ENCODE measurements around the gene PTH1R.
A peak's percentile ranks its signal among the peaks of the same experiment; 100 is the strongest.

Gene PTH1R

GRCh38 chr3:46860810-46861604, 16.5 kb upstream of the PTH1R start:
- Histone ChIP-seq H3K4me1 (ENCODE audit: insufficient read depth, poor library complexity, severe bottlenecking) (no peaks in the 10 kb centered on the region), H3K36me3 (ENCODE audit: low read depth) (no peaks in the 10 kb centered on the region), H3K27me3 (ENCODE audit: insufficient read depth, poor library complexity, severe bottlenecking) (no peaks in the 10 kb centered on the region), H3K9me3 (ENCODE audit: severe bottlenecking) (no peaks in the 10 kb centered on the region), H3K27ac (ENCODE audit: poor library complexity, severe bottlenecking) (no peak overlapping the region), H3K4me3 (ENCODE audit: severe bottlenecking) (no peak overlapping the region)
- TF ChIP-seq CTCF (IDR thresholded peaks at IDR 0.05; ENCODE audit: poor library complexity, severe bottlenecking), result no peak
- DNase-seq (ENCODE audit: low spot score) (peak; percentile 33), ATAC-seq (ENCODE audit: low read depth) (no peak)

GRCh38 chr3:46861605-46862368, 15.7 kb upstream of the PTH1R start:
- H3K36me3 ChIP-seq (ENCODE audit: low read depth), result no peaks in the 10 kb centered on the region
- TF ChIP-seq CTCF (IDR thresholded peaks at IDR 0.05; ENCODE audit: poor library complexity, severe bottlenecking), result no peak
- H3K4me1 ChIP-seq (ENCODE audit: insufficient read depth, poor library complexity, severe bottlenecking), result no peaks in the 10 kb centered on the region
- no peaks in the 10 kb centered on the region for H3K27me3 ChIP-seq (ENCODE audit: insufficient read depth, poor library complexity, severe bottlenecking)
- DNase-seq (ENCODE audit: low spot score) (peak; percentile 45), ATAC-seq (ENCODE audit: low read depth) (no peak)
- no peaks in the 10 kb centered on the region for H3K9me3 ChIP-seq (ENCODE audit: severe bottlenecking)
- no peak overlapping the region for H3K4me3 ChIP-seq (ENCODE audit: severe bottlenecking)
- no peak overlapping the region for H3K27ac ChIP-seq (ENCODE audit: poor library complexity, severe bottlenecking)

- Histone ChIP-seq H3K4me3 (ENCODE audit: severe bottlenecking) (no peak overlapping the region), H3K9me3 (ENCODE audit: severe bottlenecking) (no peaks in the 10 kb centered on the region), H3K27ac (ENCODE audit: poor library complexity, severe bottlenecking) (no peak overlapping the region), H3K27me3 (ENCODE audit: insufficient read depth, poor library complexity, severe bottlenecking) (no peaks in the 10 kb centered on the region), H3K4me1 (ENCODE audit: insufficient read depth, poor library complexity, severe bottlenecking) (no peaks in the 10 kb centered on the region), H3K36me3 (ENCODE audit: low read depth) (no peaks in the 10 kb centered on the region)
- DNase-seq (ENCODE audit: low spot score) (peak; percentile 24), ATAC-seq (ENCODE audit: low read depth) (no peak)
- TF ChIP-seq CTCF (IDR thresholded peaks at IDR 0.05; ENCODE audit: poor library complexity, severe bottlenecking), result no peak
Observed at GRCh38 chr3:46862369-46863025, 15.0 kb upstream of the PTH1R start.

GRCh38 chr3:46863261-46863782, 14.2 kb upstream of the PTH1R start, which contains the start of gene MYL3:
Gene MYL3, minus strand, starts transcription at chr3:46863444. Its CDS starts 54 bp downstream, at chr3:46863390.
- H3K36me3 ChIP-seq (ENCODE audit: low read depth), result no peaks in the 10 kb centered on the region
- H3K9me3 ChIP-seq (ENCODE audit: severe bottlenecking), result no peaks in the 10 kb centered on the region
- no peak within 1 kb of the TSS for H3K27ac ChIP-seq (ENCODE audit: poor library complexity, severe bottlenecking)
- peak; percentile 28 for DNase-seq (ENCODE audit: low spot score)
- no peak within 1 kb of the TSS for H3K4me3 ChIP-seq (ENCODE audit: severe bottlenecking)
- TF ChIP-seq CTCF (IDR thresholded peaks at IDR 0.05; ENCODE audit: poor library complexity, severe bottlenecking), result no peak
- ATAC-seq (ENCODE audit: low read depth), result no peak
- H3K27me3 ChIP-seq (ENCODE audit: insufficient read depth, poor library complexity, severe bottlenecking), result no peaks in the 10 kb centered on the region
- no peaks in the 10 kb centered on the region for H3K4me1 ChIP-seq (ENCODE audit: insufficient read depth, poor library complexity, severe bottlenecking)
